ENCODE measurements around the gene PDLIM5.
"Not testable (repeated sequence)": the region's sequence is repeated elsewhere in the genome, so short reads cannot be mapped to it uniquely, and the experiment has no call there.

The PDLIM5 gene

GRCh38 chr4:94583914-94584641 is 132.3 kb downstream of the PDLIM5 start:
- in situ Hi-C loops (cut with MboI; ENCODE audit: low sequenced_read_pairs), result no loop called here

DNA sequence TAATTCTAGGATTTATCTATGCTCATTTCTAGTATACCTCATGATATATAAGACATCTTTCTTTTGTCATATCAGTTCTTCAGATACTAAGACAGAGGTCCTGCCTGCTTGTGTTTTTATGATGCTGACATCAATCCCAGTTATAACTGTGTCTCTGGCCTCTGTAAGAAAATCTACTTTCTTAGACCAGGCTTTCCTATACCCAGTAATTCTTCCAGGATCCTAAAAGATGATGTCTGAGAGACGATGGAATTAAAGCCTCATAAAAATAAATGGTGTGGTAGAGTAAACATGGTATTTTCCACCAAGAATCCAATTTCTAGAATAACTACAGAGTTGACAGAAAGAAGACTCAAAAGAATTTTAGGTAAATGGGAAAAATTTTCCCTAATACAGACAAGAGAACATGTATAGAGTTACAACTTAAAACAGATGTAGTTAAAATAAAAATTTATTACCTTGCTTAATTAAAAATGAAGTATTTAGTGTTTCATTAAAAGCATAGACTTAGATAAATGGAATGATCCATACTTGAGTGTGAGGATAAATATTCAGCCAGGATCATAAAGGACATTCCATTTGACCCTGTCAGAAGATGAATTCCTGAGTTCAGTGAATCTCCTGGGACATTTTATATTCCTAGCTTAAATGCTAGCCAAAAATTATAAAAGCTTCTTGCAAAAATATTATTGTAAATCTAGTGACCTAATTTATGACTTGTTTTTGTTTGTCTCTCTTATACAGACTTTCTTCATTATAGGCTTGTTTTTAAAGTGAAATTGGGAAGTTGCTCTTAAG is 137.4 kb downstream of the PDLIM5 start:
- in situ Hi-C loops (cut with MboI; ENCODE audit: low sequenced_read_pairs), result no loop called here

GRCh38 chr4:94590493-94590892 is 138.8 kb downstream of the PDLIM5 start:
- in situ Hi-C loops (cut with MboI; ENCODE audit: low sequenced_read_pairs), result loop anchor here (10.0 kb wide), 1 partner anchor 176 kb away; no protein-coding TSS in a partner anchor

GRCh38 chr4:94591289-94591688 is 139.5 kb downstream of the PDLIM5 start:
- in situ Hi-C loops (cut with MboI; ENCODE audit: low sequenced_read_pairs), result loop anchor here (10.0 kb wide), 1 partner anchor 176 kb away; no protein-coding TSS in a partner anchor

DNA sequence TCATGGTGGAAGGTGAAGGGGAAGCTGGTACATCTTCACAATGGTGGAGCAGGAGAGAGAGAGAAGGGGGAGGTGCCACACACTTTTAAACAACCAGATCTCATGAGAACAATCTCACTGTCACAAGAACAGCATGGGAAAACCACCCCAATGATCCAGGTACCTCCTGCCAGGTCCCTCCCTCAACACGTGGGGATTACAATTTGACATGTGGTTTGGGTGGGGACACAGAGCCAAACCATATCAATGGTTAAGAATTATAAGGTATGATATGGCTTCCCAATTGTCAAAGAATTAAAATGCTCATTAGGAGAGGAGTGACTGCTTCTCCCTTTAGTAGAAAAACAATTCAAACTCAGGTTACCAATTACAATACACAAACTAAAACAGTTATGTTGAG is 143.3 kb downstream of the PDLIM5 start:
- in situ Hi-C loops (cut with MboI; ENCODE audit: low sequenced_read_pairs), result loop anchor here (10.0 kb wide), 1 partner anchor 180 kb away; no protein-coding TSS in a partner anchor

GRCh38 chr4:94595880-94596483 is 144.2 kb downstream of the PDLIM5 start:
- in situ Hi-C loops (cut with MboI; ENCODE audit: low sequenced_read_pairs), result loop anchor here (10.0 kb wide), 1 partner anchor 181 kb away; no protein-coding TSS in a partner anchor

DNA sequence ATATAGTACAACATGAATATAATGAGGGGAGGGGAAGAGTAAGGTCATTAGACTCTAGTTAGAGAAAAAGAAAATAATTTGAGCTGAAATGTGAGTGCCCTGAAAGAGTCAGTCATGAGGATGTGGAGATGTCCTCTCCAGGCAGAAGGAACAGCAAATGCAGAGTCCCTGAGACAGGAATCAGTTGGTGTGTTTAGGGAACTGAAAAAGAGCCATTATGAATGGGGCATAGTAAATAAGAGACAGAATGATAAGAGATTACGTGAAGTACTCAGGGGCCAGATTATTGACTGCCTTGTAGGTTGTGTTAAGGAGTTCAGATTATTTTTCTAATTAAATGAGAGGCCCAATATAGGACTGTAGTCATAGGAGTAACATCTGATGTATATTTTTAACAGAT is 147.0 kb downstream of the PDLIM5 start:
- in situ Hi-C loops (cut with MboI; ENCODE audit: low sequenced_read_pairs), result loop anchor here (10.0 kb wide), 1 partner anchor 184 kb away; no protein-coding TSS in a partner anchor

DNA sequence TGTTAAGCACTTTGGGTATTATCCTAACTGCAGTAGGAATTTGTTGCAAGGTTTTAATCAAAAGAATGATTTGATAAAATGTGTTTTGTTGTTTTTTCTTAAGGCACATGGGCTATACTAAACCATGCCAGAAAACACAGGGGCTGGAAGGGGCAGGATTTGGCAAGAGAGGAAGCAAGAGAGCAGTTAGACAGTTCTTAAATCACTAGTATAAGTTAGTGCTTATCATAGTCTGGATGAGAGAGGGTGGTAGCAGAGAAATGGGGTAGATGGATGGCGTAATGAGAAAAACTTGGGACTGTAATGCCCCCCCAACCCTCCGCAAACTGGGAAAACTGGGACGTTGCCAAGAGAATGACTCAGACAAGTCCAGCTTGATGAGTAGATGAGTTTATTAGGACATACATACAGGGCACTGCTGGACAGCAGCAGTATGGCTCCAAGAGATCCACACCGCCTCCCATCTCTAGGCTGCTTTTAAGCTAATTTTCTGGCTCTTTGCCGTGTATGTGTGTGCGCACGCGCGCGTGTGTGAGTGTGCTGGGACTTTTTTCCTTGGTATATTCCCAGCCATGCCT is 151.5 kb downstream of the PDLIM5 start:
- in situ Hi-C loops (cut with MboI; ENCODE audit: low sequenced_read_pairs), result no loop called here

DNA sequence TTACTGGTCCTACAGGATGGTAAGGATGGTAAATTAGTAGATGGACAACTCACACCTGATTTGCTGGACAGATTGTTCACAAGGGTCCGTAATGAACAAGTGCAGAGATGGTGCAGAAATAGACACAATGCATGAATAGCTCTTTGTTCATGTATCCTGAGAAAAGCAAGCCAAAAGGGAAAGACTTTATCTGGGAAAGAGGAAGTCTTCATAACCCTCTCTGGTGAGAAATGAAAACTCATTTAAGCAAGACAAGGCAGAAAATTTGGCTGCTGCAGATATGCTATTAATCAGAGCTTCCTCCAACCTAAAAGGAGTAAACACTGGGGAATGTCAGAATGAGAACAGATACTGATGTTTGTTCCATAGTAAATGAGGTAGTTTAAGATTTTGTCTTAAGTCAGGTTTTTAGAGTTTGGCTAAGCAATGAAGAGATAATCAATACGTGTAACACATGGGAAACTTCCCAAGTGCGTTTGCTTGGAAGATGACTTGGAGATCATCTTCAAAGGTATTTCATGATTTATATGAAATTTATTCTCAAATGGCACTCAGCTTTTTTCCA is 153.6 kb downstream of the PDLIM5 start:
- in situ Hi-C loops (cut with MboI; ENCODE audit: low sequenced_read_pairs), result no loop called here

- in situ Hi-C loops (cut with MboI; ENCODE audit: low sequenced_read_pairs), result no loop called here
These were observed 158.4 kb downstream of the PDLIM5 start for GRCh38 chr4:94610145-94610544.

- in situ Hi-C loops (cut with MboI; ENCODE audit: low sequenced_read_pairs), result no loop called here
These were observed 161.5 kb downstream of the PDLIM5 start for GRCh38 chr4:94613248-94613647.

GRCh38 chr4:94615451-94615850 is 163.7 kb downstream of the PDLIM5 start:
- in situ Hi-C loops (cut with MboI; ENCODE audit: low sequenced_read_pairs), result no loop called here

DNA sequence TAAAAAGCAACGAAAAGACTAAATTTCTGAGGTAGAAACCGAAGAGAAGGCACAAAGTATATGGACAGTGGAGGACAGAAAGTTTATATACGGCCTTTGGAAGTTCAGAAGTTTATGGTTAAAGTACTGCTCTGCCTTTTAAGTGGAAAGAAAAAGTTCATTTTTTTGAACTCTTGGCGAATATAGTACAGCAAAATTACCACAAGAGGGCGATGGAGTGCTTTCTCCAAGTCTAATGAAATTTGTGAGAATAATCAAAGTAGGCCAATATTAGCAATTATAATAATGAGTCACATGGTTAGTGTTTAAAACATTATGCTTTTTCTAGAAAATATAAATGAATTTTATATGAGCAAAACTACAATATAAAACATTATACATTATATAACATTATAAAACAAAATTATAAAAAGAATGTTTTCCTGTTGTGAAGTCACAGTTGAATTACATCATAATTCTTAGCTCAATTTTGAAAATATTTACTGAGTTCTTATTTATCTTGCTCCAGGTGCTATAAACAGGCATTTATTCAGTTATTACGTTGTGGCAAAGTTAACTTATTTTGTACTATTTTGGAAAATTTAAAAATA is 169.8 kb downstream of the PDLIM5 start:
- in situ Hi-C loops (cut with MboI; ENCODE audit: low sequenced_read_pairs), result no loop called here

DNA sequence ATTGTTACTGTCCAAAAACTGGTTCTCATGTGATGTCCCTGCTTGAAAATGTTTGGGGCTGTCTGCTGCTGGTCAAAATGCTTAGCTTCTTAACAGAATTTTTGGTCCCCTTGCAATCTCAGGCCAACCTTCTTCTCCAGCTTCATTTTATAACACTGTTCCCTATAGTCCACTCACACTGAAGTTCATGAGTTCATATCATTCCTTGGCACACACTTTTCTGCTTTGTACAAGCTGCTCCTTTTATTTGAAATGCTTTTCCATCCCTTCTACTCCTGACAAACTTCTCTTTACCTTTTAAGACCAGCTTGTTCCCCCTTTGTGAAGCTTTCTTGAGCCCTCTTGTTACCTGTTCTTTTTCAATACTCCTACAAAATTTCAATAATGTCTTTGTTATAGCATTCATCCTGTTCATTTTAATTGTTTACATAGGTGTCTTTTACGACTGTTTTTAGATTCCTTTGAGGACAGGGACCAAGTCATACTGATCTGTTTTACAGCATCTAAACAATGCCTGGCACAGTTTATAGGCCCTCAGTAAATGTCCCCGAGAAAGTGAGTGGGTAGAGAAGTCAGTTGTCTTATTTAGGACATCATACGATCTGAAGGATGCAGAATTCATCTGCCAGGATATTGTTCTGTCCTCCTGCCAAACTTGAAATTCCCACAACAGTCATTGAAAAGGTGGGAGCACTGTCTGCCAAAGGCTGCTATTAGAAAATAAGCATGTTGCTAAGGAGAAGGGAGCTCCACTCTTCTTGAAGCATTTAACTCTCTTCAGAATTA is 171.6 kb downstream of the PDLIM5 start:
- in situ Hi-C loops (cut with MboI; ENCODE audit: low sequenced_read_pairs), result no loop called here

GRCh38 chr4:94626942-94627341 is 175.2 kb downstream of the PDLIM5 start:
- in situ Hi-C loops (cut with MboI; ENCODE audit: low sequenced_read_pairs), result no loop called here

DNA sequence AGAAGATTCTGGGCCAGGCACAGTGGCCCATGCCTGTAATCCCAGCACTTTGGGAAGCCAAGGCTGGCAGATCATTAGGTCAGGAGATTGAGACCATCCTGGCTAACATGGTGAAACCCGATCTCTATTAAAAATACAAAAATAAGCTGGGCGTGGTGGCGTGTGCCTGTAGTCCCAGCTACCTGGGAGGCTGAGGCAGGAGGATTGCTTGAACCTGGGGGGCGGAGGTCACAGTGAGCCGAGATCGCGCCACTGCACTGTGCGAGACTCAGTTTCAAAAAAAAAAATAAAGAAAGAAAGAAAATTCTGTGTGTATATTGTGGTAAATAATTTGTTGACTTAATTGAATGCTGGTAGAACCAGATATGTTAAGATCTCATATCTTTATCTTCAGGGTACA is 177.3 kb downstream of the PDLIM5 start:
- in situ Hi-C loops (cut with MboI; ENCODE audit: low sequenced_read_pairs), result not testable (repeated sequence)

- in situ Hi-C loops (cut with MboI; ENCODE audit: low sequenced_read_pairs), result no loop called here
These were observed 178.1 kb downstream of the PDLIM5 start for GRCh38 chr4:94629837-94630236.

DNA sequence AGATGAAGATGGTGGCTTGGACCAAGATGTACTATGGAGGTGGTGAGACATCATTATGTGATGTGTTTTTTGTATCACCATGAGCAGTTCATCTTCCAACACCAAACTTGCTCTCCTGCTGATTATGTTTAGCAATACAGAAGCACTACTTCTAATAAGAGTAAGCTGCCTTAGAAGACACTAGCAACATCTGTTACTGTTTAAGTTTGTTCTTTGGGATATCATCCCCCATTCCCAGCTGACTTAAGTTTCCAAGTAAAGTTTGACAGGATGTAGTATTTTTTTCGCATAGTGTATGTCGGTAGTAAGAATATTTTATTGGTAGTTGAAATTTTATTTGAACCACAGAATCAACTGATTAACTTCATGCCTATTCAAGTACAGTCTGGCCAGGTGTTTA is 182.5 kb downstream of the PDLIM5 start:
- in situ Hi-C loops (cut with MboI; ENCODE audit: low sequenced_read_pairs), result no loop called here

DNA sequence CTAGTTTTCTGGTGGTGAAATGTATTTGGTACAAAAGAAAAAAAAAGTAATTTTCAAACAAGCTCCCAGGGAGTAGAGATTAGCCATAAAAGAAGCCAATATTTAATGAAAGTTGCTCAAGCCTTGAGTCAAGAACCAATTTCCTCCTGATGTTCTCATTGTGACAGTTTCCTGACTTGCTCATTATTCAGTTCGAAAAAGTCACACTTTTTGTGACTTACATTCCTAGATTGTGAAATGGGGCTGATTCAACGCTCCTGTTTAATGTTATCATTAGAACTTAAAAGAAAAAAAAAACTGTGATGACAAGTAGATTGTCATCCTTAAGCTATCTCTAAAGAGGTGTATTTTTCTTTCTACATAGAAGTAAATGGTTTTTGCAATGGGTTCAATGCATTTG is 183.4 kb downstream of the PDLIM5 start:
- in situ Hi-C loops (cut with MboI; ENCODE audit: low sequenced_read_pairs), result no loop called here

DNA sequence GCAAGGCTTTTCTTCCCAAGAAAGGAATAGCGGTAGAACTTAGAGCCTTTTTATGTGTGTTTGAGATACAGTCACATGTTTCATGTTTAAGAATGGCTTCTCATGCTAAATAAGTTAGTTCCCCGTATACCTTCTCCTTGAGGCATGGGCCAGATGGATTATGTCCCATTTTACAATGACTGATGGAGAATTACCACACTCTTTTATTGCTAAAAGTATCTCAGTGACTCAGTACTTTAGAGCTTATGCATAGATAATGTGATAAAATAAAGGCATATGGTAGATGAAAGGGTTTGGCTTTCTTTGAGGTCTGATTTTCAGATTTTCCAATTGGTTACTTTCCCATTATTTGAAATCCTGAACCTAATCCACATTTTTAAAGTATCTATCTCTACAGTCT is 184.3 kb downstream of the PDLIM5 start:
- in situ Hi-C loops (cut with MboI; ENCODE audit: low sequenced_read_pairs), result no loop called here
